Measurements from ENCODE around the gene TMA16.

- no peak for TF ChIP-seq ZNF274 (IDR thresholded peaks at IDR 0.05; ENCODE audit: borderline replicate concordance, extremely low read depth, low read length)
- TF ChIP-seq, protein P1, sequence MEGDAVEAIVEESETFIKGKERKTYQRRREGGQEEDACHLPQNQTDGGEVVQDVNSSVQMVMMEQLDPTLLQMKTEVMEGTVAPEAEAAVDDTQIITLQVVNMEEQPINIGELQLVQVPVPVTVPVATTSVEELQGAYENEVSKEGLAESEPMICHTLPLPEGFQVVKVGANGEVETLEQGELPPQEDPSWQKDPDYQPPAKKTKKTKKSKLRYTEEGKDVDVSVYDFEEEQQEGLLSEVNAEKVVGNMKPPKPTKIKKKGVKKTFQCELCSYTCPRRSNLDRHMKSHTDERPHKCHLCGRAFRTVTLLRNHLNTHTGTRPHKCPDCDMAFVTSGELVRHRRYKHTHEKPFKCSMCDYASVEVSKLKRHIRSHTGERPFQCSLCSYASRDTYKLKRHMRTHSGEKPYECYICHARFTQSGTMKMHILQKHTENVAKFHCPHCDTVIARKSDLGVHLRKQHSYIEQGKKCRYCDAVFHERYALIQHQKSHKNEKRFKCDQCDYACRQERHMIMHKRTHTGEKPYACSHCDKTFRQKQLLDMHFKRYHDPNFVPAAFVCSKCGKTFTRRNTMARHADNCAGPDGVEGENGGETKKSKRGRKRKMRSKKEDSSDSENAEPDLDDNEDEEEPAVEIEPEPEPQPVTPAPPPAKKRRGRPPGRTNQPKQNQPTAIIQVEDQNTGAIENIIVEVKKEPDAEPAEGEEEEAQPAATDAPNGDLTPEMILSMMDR (IDR thresholded peaks at IDR 0.05; ENCODE audit: control extremely low read depth in 1 of 3, insufficient read depth in 1 of 3, low read depth in 1 of 3, low read length in 3 of 3), result no peak
- no peak for TF ChIP-seq SIN3A (conservative IDR thresholded peaks at IDR 0.05 in 1 of 2, IDR thresholded peaks at IDR 0.05 in 1 of 2; ENCODE audit: low read depth in 1 of 2, low read length in 2 of 2)
- TF ChIP-seq FOSL1 (IDR thresholded peaks at IDR 0.05; ENCODE audit: insufficient read depth, low read depth, low read length), result no peak
- TF ChIP-seq JUN (IDR thresholded peaks at IDR 0.05; ENCODE audit: low read depth, low read length), result no peak
- TF ChIP-seq POLR2A (IDR thresholded peaks at IDR 0.05; ENCODE audit: control extremely low read depth in 1 of 2, low read depth in 2 of 2, low read length in 2 of 2), result no peak
- no peak for TF ChIP-seq POLR2AphosphoS5 (IDR thresholded peaks at IDR 0.05; ENCODE audit: low read depth, low read length)
These were observed 39.6 kb downstream of the TMA16 start for GRCh38 chr4:163534056-163534455.
